ENCODE data around the gene KIAA1328.

The KIAA1328 gene

GRCh38 chr18:37180086-37180485 is 351.2 kb downstream of the KIAA1328 start:
- Histone ChIP-seq H3K27me3 (ENCODE audit: control insufficient read depth, insufficient read depth, low read length) (no peaks in the 10 kb centered on the region), H3K4me1 (ENCODE audit: control insufficient read depth, low read depth, low read length) (peaks cover 27% of the 10 kb centered on the region), H3K27ac (ENCODE audit: low read length) (no peak overlapping the region), H3K9ac (ENCODE audit: low read length) (no peak overlapping the region), H3K4me3 (ENCODE audit: low read length) (no peak overlapping the region), H3K9me3 (ENCODE audit: control insufficient read depth, low read depth, low read length) (no peaks in the 10 kb centered on the region), H3K36me3 (ENCODE audit: control insufficient read depth, low read depth, low read length) (no peaks in the 10 kb centered on the region)

GRCh38 chr18:37182340-37183135 is 353.6 kb downstream of the KIAA1328 start:
- Histone ChIP-seq H3K27me3 (ENCODE audit: control insufficient read depth, insufficient read depth, low read length) (no peaks in the 10 kb centered on the region), H3K4me3 (ENCODE audit: low read length) (no peak overlapping the region), H3K4me1 (ENCODE audit: control insufficient read depth, low read depth, low read length) (peaks cover 3% of the 10 kb centered on the region), H3K27ac (ENCODE audit: low read length) (no peak overlapping the region), H3K9me3 (ENCODE audit: control insufficient read depth, low read depth, low read length) (no peaks in the 10 kb centered on the region), H3K36me3 (ENCODE audit: control insufficient read depth, low read depth, low read length) (no peaks in the 10 kb centered on the region), H3K9ac (ENCODE audit: low read length) (no peak overlapping the region)

GRCh38 chr18:37184209-37184868 is 355.4 kb downstream of the KIAA1328 start:
- H3K27ac ChIP-seq (ENCODE audit: low read length): no peak overlapping the region
- H3K9me3 ChIP-seq (ENCODE audit: control insufficient read depth, low read depth, low read length): no peaks in the 10 kb centered on the region
- H3K4me3 ChIP-seq (ENCODE audit: low read length): no peak overlapping the region
- H3K4me1 ChIP-seq (ENCODE audit: control insufficient read depth, low read depth, low read length): peaks cover 10% of the 10 kb centered on the region
- H3K9ac ChIP-seq (ENCODE audit: low read length): no peak overlapping the region
- no peaks in the 10 kb centered on the region for H3K36me3 ChIP-seq (ENCODE audit: control insufficient read depth, low read depth, low read length)
- no peaks in the 10 kb centered on the region for H3K27me3 ChIP-seq (ENCODE audit: control insufficient read depth, insufficient read depth, low read length)

- Histone ChIP-seq H3K27me3 (ENCODE audit: control insufficient read depth, insufficient read depth, low read length) (no peaks in the 10 kb centered on the region), H3K27ac (ENCODE audit: low read length) (no peak overlapping the region), H3K9ac (ENCODE audit: low read length) (no peak overlapping the region), H3K4me1 (ENCODE audit: control insufficient read depth, low read depth, low read length) (peaks cover 7% of the 10 kb centered on the region), H3K36me3 (ENCODE audit: control insufficient read depth, low read depth, low read length) (no peaks in the 10 kb centered on the region), H3K4me3 (ENCODE audit: low read length) (no peak overlapping the region), H3K9me3 (ENCODE audit: control insufficient read depth, low read depth, low read length) (no peaks in the 10 kb centered on the region)
Measured at GRCh38 chr18:37188016-37188791, 359.3 kb downstream of the KIAA1328 start.

GRCh38 chr18:37199741-37200140 is 370.8 kb downstream of the KIAA1328 start:
- Histone ChIP-seq H3K9me3 (ENCODE audit: control insufficient read depth, low read depth, low read length) (no peaks in the 10 kb centered on the region), H3K36me3 (ENCODE audit: control insufficient read depth, low read depth, low read length) (no peaks in the 10 kb centered on the region), H3K9ac (ENCODE audit: low read length) (no peak overlapping the region), H3K27me3 (ENCODE audit: control insufficient read depth, insufficient read depth, low read length) (no peaks in the 10 kb centered on the region), H3K27ac (ENCODE audit: low read length) (no peak overlapping the region), H3K4me1 (ENCODE audit: control insufficient read depth, low read depth, low read length) (no peaks in the 10 kb centered on the region), H3K4me3 (ENCODE audit: low read length) (no peak overlapping the region)

- no peaks in the 10 kb centered on the region for H3K9me3 ChIP-seq (ENCODE audit: control insufficient read depth, low read depth, low read length)
- no peaks in the 10 kb centered on the region for H3K27me3 ChIP-seq (ENCODE audit: control insufficient read depth, insufficient read depth, low read length)
- no peaks in the 10 kb centered on the region for H3K4me1 ChIP-seq (ENCODE audit: control insufficient read depth, low read depth, low read length)
- no peak overlapping the region for H3K27ac ChIP-seq (ENCODE audit: low read length)
- H3K4me3 ChIP-seq (ENCODE audit: low read length): no peak overlapping the region
- H3K9ac ChIP-seq (ENCODE audit: low read length): no peak overlapping the region
- H3K36me3 ChIP-seq (ENCODE audit: control insufficient read depth, low read depth, low read length): no peaks in the 10 kb centered on the region
Measured at GRCh38 chr18:37207343-37207742, 378.4 kb downstream of the KIAA1328 start.

- Histone ChIP-seq H3K27me3 (ENCODE audit: control insufficient read depth, insufficient read depth, low read length) (peaks cover 3% of the 10 kb centered on the region), H3K36me3 (ENCODE audit: control insufficient read depth, low read depth, low read length) (no peaks in the 10 kb centered on the region), H3K4me1 (ENCODE audit: control insufficient read depth, low read depth, low read length) (no peaks in the 10 kb centered on the region), H3K27ac (ENCODE audit: low read length) (no peak overlapping the region), H3K9me3 (ENCODE audit: control insufficient read depth, low read depth, low read length) (no peaks in the 10 kb centered on the region), H3K4me3 (ENCODE audit: low read length) (no peak overlapping the region), H3K9ac (ENCODE audit: low read length) (no peak overlapping the region)
Measured at GRCh38 chr18:37210781-37211180, 381.9 kb downstream of the KIAA1328 start.

- Histone ChIP-seq H3K9me3 (ENCODE audit: control insufficient read depth, low read depth, low read length) (no peaks in the 10 kb centered on the region), H3K27me3 (ENCODE audit: control insufficient read depth, insufficient read depth, low read length) (peaks cover 59% of the 10 kb centered on the region), H3K4me3 (ENCODE audit: low read length) (peak overlapping the region; percentile 3), H3K4me1 (ENCODE audit: control insufficient read depth, low read depth, low read length) (peaks cover 13% of the 10 kb centered on the region), H3K36me3 (ENCODE audit: control insufficient read depth, low read depth, low read length) (no peaks in the 10 kb centered on the region), H3K9ac (ENCODE audit: low read length) (no peak overlapping the region), H3K27ac (ENCODE audit: low read length) (no peak overlapping the region)
Measured at GRCh38 chr18:37218022-37218590, 389.2 kb downstream of the KIAA1328 start.

GRCh38 chr18:37219257-37219656 is 390.3 kb downstream of the KIAA1328 start:
- no peaks in the 10 kb centered on the region for H3K36me3 ChIP-seq (ENCODE audit: control insufficient read depth, low read depth, low read length)
- H3K27me3 ChIP-seq (ENCODE audit: control insufficient read depth, insufficient read depth, low read length): peaks cover 59% of the 10 kb centered on the region
- H3K4me1 ChIP-seq (ENCODE audit: control insufficient read depth, low read depth, low read length): peaks cover 13% of the 10 kb centered on the region
- no peak overlapping the region for H3K9ac ChIP-seq (ENCODE audit: low read length)
- no peaks in the 10 kb centered on the region for H3K9me3 ChIP-seq (ENCODE audit: control insufficient read depth, low read depth, low read length)
- H3K4me3 ChIP-seq (ENCODE audit: low read length): no peak overlapping the region
- H3K27ac ChIP-seq (ENCODE audit: low read length): no peak overlapping the region

- Histone ChIP-seq H3K27me3 (ENCODE audit: control insufficient read depth, insufficient read depth, low read length) (peaks cover 40% of the 10 kb centered on the region), H3K9ac (ENCODE audit: low read length) (no peak overlapping the region), H3K4me3 (ENCODE audit: low read length) (no peak overlapping the region), H3K27ac (ENCODE audit: low read length) (no peak overlapping the region), H3K36me3 (ENCODE audit: control insufficient read depth, low read depth, low read length) (no peaks in the 10 kb centered on the region), H3K9me3 (ENCODE audit: control insufficient read depth, low read depth, low read length) (no peaks in the 10 kb centered on the region), H3K4me1 (ENCODE audit: control insufficient read depth, low read depth, low read length) (peaks cover 13% of the 10 kb centered on the region)
Measured at GRCh38 chr18:37222354-37222998, 393.5 kb downstream of the KIAA1328 start.

- Histone ChIP-seq H3K9me3 (ENCODE audit: control insufficient read depth, low read depth, low read length) (no peaks in the 10 kb centered on the region), H3K27me3 (ENCODE audit: control insufficient read depth, insufficient read depth, low read length) (peaks cover 34% of the 10 kb centered on the region), H3K36me3 (ENCODE audit: control insufficient read depth, low read depth, low read length) (no peaks in the 10 kb centered on the region), H3K4me1 (ENCODE audit: control insufficient read depth, low read depth, low read length) (peaks cover 12% of the 10 kb centered on the region), H3K4me3 (ENCODE audit: low read length) (no peak overlapping the region), H3K9ac (ENCODE audit: low read length) (no peak overlapping the region), H3K27ac (ENCODE audit: low read length) (no peak overlapping the region)
Measured at GRCh38 chr18:37222999-37223378, 394.1 kb downstream of the KIAA1328 start.
